Right hindlimb (tissue), 1 donor: ENCODE measurements around the gene GRID1.
"Not testable (repeated sequence)": the region's sequence is repeated elsewhere in the genome, so short reads cannot be mapped to it uniquely, and the experiment has no call there.

Experiments
- DNase-seq: peaks from one replicate; pipeline ENCODE4 v3.0.0-alpha.2; 2018

The GRID1 gene

GRCh38 chr10:86128360-86128759 lies 238.2 kb downstream of the GRID1 start:
- no peak for DNase-seq

GRCh38 chr10:86127274-86127819 lies 239.2 kb downstream of the GRID1 start:
- DNase-seq = no peak

- DNase-seq = no peak
These were observed 241.9 kb downstream of the GRID1 start for GRCh38 chr10:86124734-86125133.

DNA sequence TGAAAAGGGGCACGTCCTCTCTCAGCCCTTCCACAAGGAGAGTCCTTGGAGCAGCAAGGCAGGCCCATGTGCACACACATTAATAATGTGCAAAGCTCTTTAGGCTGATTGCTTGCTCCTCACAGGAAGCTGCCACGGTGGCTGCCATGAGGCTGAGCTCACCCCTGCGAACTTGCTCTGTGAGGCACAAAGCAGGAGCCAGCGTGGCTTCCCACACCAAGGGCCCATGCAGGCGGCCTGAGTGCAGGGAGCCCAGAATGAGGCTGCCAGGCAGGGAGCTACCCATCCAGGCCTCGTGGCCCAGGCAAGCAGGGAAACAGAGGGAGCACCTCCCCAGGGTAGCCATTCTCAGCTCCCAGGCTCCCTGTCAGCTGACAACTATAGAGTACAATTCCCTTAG lies 242.9 kb downstream of the GRID1 start:
- no peak for DNase-seq

GRCh38 chr10:86123304-86123703 lies 243.3 kb downstream of the GRID1 start:
- no peak for DNase-seq

DNA sequence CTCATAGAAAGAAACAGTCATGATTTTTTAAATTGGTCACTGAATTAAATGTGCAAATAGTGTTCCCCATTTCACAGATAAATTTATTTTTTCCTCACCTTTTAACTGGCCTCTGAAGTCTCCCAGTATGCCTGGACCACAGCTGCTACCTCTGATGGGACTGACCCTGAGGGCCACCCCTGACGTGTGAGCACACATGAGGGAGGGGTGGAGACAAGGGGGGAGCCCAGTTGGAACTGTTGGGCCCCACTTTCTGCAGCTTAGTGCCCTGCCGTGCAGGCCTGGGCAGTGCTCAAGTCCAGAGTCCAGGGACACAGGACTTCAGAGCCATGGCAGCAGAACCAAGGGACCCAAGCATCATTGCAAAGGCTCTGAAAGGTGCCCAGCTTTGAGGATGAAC lies 243.9 kb downstream of the GRID1 start:
- DNase-seq = no peak

DNA sequence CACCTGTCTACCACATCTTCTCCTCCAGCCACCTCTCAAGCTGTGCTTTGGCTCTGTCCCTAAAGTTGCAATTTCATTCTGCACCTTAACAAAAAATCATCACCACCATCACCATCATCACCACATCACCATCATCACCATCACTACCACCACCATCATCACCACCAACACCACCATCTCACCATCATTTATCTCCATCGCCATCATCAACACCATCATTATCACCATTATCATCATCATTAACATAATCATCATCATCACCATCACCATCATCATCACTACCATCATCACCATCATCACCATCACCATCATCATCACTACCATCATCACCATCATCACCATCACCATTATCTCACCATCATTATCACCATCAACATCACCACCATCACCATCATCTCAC lies 245.4 kb downstream of the GRID1 start:
- DNase-seq = no peak

- DNase-seq = peak; percentile 0
These were observed 249.5 kb downstream of the GRID1 start for GRCh38 chr10:86117051-86117450.

DNA sequence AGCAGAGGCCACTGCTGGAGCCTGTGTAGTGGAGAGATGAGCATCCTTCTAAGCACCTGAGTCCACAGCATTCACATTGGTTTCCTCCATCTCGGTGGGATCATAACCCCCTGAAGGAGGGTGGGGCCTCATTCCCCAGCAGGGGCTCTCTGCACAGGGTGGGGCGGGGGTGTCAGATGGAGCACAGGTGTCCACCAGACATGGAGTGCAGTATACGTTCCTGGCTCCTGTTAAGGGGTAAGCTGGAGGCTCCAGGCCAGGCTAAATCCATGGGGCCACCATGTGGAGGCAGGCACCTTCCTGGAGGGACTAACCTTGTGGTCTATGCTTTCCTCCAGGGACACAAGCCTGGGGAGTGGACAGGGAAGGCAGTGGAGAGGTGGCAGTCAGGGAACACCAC lies 252.6 kb downstream of the GRID1 start:
- DNase-seq = no peak

- DNase-seq = no peak
These were observed 253.1 kb downstream of the GRID1 start for GRCh38 chr10:86113501-86113900.

GRCh38 chr10:86113044-86113443 lies 253.6 kb downstream of the GRID1 start:
- no peak for DNase-seq

DNA sequence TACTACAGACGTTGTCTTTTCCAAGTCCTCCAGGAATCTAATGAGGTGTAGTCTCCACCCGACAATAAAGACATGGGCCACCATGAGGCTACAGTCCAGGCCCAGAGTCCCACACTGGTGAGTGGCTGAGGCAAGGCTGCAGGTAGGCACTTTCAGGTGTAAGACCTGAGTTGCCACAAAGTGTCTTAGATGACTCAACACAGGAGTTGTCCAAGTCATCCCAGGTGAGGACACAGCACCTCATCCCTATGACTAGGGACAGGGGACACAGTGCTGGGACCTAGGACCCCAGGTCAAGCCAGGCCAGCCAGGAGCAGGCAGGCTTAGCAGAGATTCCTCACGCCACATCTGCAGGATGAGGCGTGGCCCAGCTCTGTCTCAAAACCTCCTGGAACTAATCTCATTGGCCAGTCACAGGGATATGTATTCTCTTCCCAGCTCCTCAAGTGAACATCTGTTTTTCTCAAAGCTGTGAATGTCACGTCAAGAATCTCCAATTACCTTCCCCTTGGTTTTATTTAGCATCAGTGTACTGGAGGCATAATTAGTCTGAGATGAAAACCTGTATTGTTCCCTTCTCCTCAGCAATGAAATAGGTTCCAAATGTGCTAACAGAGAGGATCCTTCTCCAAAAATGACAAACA lies 254.6 kb downstream of the GRID1 start:
- no peak for DNase-seq

- no peak for DNase-seq
These were observed 256.3 kb downstream of the GRID1 start for GRCh38 chr10:86110156-86110786.

DNA sequence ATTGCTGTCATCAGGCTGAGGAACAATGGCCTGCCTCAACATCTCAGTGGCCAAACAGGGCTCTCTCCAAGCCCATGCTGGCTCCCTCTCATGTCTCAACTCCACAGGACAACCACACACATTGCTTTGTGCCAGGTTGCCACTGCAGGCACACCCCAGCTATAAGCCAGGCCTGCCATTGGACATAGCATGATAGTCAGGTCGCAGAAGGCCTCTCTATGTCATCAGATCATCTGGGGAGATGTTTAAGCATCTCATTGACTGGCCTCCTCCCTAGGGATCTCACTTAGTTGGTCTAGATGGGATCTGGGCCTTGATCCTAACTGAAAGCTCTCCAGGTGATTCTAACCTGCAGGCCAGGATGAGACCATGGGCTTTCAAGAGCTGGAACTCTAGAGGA lies 257.2 kb downstream of the GRID1 start:
- no peak for DNase-seq

GRCh38 chr10:86108696-86109095 lies 257.9 kb downstream of the GRID1 start:
- DNase-seq = no peak

DNA sequence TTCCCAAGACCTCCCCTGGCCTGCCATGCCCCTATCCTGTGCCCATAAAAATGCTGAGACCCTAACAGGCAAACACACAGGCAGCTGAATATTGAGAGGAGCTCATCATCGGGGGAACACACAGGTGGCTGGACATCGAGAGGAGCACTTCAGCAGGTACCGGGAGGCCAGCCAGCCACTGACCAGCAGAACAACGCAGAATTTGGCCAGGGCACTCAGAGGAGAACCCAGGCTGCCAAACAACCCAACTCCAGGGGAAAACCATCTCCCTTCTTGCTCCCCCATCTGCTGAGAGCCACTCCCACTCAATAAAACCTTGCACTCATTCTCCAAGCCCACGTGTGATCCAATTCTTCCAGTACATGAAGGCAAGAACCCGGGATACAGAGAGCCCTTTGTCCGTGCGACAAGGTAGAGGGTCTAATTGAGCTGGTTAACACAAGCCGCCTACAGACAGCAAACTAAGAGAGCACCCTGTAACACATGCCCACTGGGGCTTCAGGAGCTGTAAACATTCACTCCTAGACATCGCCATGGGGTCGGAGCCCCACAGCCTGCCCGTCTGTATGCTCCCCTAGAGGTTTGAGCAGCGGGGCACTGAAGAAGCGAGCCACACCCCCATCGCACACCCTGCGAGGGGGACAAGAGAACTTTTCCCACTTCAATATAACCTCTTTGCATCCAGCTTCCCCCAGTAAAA lies 258.8 kb downstream of the GRID1 start:
- not testable (repeated sequence) for DNase-seq

DNA sequence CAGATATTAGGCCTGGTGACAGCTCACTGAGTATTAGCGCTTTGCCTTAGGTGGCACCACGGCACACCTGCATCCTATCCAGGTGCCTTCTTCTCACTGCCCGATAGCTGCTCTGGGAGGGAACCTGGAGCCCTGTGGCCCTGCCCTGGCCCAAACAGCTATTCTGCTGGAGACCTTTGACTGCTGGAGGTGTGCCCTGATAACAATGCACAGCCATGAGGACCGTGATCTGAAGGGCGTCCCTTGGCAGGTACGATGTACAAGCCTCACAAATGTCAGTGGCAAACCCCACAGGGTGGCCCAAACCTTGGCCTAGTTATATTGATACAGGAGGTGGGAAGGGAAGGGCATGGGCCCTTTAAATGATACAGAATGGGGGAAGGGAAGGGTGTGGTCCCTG lies 259.5 kb downstream of the GRID1 start:
- no peak for DNase-seq

GRCh38 chr10:86106616-86107015 lies 260.0 kb downstream of the GRID1 start:
- DNase-seq = no peak

DNA sequence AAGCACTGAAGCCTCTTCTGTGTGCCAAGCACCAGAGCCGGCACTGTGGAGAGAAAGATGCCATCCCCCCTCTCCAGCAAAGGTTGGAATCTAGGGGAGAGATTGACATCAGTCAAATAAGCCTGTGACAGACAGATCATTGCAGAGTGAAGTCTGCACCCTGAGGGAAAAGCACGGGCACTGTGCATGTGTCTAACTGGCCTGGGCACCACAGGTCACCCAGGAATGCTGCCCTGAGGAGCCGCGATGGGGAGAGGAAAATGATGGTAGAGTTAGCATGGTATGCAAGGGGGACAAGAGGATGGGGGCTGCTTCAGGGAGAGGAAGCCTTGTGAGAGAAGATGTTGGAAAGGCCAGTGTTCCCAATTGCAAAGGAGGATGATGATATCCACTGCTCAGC lies 261.0 kb downstream of the GRID1 start:
- no peak for DNase-seq

DNA sequence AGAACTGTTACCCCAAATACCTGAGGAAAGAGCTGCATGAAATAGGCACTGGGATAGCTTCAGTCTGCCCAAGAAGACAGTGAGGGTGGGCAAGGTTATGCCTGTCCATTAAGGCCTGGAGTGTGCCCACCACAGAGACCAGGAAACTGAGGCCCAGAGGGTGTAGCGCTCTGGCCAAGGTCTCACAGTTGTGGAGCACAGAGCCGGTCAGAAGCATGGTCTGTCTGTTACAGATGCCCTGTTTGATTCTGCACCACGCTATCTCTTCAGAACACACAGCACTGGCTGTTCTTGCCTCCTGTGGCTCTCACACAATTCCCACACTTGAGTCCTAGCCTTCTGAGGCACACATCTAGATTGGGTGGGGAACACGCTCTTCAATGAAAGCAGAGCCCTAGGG lies 261.4 kb downstream of the GRID1 start:
- DNase-seq = no peak

DNA sequence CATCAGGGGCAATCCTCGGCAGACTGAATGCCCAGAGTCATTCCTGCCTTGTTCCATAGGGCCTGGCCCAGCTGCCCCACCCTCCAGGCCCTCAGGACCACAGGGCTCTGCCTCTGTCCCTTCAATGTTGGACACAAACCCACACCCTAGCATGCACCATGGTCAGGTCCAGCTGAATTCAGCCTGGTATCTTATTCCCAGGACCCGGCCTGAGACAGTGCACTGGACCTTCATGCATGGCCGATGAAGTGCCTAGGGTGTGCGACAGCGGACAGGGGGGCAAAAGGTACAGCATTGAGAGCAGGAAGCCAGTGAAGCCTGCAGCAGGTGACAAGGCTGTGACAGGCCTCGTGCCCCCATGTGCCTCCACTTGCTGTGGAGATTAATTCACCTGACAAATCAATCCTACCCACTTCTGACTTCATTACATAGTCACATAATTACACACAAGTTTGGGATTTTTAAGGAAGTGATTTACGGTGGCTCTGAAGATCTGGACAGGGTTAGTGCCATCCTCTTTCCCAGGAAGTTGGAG lies 261.9 kb downstream of the GRID1 start:
- no peak for DNase-seq

DNA sequence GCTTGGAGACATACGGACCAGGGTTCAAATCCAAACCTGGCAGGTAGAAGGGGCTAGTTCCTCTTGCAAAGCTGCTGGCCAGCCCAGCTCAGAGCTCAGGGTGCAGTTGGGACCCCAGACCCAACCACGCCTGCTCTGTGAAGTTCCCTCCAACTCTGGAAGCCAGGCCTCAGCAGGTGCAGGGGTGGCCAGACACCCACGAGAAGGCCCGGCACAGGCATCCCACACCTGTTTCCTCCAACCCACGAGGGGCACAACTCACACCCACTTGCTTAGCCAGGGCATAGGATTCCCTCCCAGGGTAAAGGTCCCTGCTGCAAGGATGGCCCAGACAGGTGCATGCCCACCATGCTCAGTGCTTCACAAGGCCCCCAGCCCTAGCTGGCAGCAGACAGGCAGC lies 262.4 kb downstream of the GRID1 start:
- no peak for DNase-seq

GRCh38 chr10:86103391-86104101 lies 263.0 kb downstream of the GRID1 start:
- DNase-seq = peak; percentile 39
